DOHH2 (cell line): ENCODE results near the gene PAPSS2.

Source experiments
- H3F3A ChIP-seq: fragments of 200-600 bp; sonication (generic), shearing (Covaris generic); 2 replicates; pipeline ENCODE4 v1.6.0; 2016; ENCODE audit warnings: antibody characterized with exemption, mild to moderate bottlenecking; ENCODE audit not compliant: control insufficient read depth, insufficient read depth
- H3K27ac ChIP-seq: fragments of 200-600 bp; sonication (generic); 2 replicates; pipeline ENCODE4 v1.5.1; 2014; ENCODE audit warnings: low read depth, mild to moderate bottlenecking, low read length, moderate library complexity
- H3K27me3 ChIP-seq: fragments of 200-600 bp; sonication (generic); 2 replicates; pipeline ENCODE4 v1.6.1; 2014; ENCODE audit warnings: mild to moderate bottlenecking, low read length, mixed read lengths; ENCODE audit not compliant: control insufficient read depth
- H3K36me3 ChIP-seq: fragments of 200-600 bp; sonication (generic); 2 replicates; pipeline ENCODE4 v1.6.1; 2014; ENCODE audit warnings: mild to moderate bottlenecking, low read length, moderate library complexity, mixed read lengths; ENCODE audit not compliant: control insufficient read depth
- H3K4me1 ChIP-seq: fragments of 200-600 bp; sonication (generic); 2 replicates; pipeline ENCODE4 v1.6.1; 2014; ENCODE audit warnings: mild to moderate bottlenecking, low read length, mixed read lengths; ENCODE audit not compliant: control insufficient read depth
- H3K4me2 ChIP-seq: fragments of 200-600 bp; sonication (generic); 2 replicates; pipeline ENCODE4 v1.6.0; 2014; ENCODE audit warnings: mild to moderate bottlenecking, low read length, moderate library complexity
- H3K4me3 ChIP-seq: fragments of 200-600 bp; sonication (generic); 2 replicates; pipeline ENCODE4 v1.5.1; 2014; ENCODE audit warnings: mild to moderate bottlenecking, low read length, mixed read lengths
- H3K79me2 ChIP-seq: fragments of 200-600 bp; sonication (generic); 2 replicates; pipeline ENCODE4 v1.6.1; 2014; ENCODE audit warnings: mild to moderate bottlenecking, low read length, mixed read lengths; ENCODE audit not compliant: control insufficient read depth
- H3K9me2 ChIP-seq: fragments of 200-600 bp; sonication (generic); replicated peaks from 2 replicates; pipeline ENCODE4 v1.6.1; 2014; ENCODE audit warnings: mild to moderate bottlenecking, low read length, mixed read lengths; ENCODE audit not compliant: control insufficient read depth
- H3K9me3 ChIP-seq: fragments of 200-600 bp; sonication (generic); 2 replicates; pipeline ENCODE4 v1.6.1; 2014; ENCODE audit warnings: antibody characterized with exemption, low read length, mixed read lengths; ENCODE audit not compliant: control insufficient read depth, insufficient read depth
- H4K20me1 ChIP-seq: fragments of 200-600 bp; sonication (generic); 2 replicates; pipeline ENCODE4 v1.6.0; 2014; ENCODE audit warnings: low read depth, mild to moderate bottlenecking, antibody characterized with exemption, low read length, moderate library complexity; ENCODE audit not compliant: control insufficient read depth, insufficient read depth
- EZH2phosphoT487 ChIP-seq: fragments of 200-600 bp; sonication (generic); IDR thresholded peaks from 2 replicates; pipeline ENCODE4 v1.6.1; 2017; ENCODE audit warnings: borderline replicate concordance, mild to moderate bottlenecking, antibody characterized with exemption, low read length, moderate library complexity, mixed read lengths
- TF ChIP-seq, protein P1 (sequence below): fragments of 200-600 bp; sonication (generic); IDR thresholded peaks from one replicate; pipeline ENCODE4 v1.5.1; 2014; ENCODE audit warnings: antibody characterized with exemption, mild to moderate bottlenecking, low read depth, low read length; ENCODE audit not compliant: poor library complexity, severe bottlenecking

The PAPSS2 gene

GRCh38 chr10:87670586-87670985, 10.9 kb downstream of the PAPSS2 start:
- H3K9me2 ChIP-seq, result no peaks in the 10 kb centered on the region
- no peaks in the 10 kb centered on the region for H3K79me2 ChIP-seq
- no peak overlapping the region for H3K4me3 ChIP-seq
- H3K36me3 ChIP-seq, result no peaks in the 10 kb centered on the region
- no peaks in the 10 kb centered on the region for H3K9me3 ChIP-seq
- H3K27ac ChIP-seq, result no peak overlapping the region
- H3F3A ChIP-seq, result no peaks in the 10 kb centered on the region
- H4K20me1 ChIP-seq, result no peaks in the 10 kb centered on the region
- no peak overlapping the region for H3K4me2 ChIP-seq
- H3K4me1 ChIP-seq, result no peaks in the 10 kb centered on the region
- H3K27me3 ChIP-seq, result no peaks in the 10 kb centered on the region
- no peak for TF ChIP-seq EZH2phosphoT487
- TF ChIP-seq, protein P1, sequence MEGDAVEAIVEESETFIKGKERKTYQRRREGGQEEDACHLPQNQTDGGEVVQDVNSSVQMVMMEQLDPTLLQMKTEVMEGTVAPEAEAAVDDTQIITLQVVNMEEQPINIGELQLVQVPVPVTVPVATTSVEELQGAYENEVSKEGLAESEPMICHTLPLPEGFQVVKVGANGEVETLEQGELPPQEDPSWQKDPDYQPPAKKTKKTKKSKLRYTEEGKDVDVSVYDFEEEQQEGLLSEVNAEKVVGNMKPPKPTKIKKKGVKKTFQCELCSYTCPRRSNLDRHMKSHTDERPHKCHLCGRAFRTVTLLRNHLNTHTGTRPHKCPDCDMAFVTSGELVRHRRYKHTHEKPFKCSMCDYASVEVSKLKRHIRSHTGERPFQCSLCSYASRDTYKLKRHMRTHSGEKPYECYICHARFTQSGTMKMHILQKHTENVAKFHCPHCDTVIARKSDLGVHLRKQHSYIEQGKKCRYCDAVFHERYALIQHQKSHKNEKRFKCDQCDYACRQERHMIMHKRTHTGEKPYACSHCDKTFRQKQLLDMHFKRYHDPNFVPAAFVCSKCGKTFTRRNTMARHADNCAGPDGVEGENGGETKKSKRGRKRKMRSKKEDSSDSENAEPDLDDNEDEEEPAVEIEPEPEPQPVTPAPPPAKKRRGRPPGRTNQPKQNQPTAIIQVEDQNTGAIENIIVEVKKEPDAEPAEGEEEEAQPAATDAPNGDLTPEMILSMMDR, result no peak

DNA sequence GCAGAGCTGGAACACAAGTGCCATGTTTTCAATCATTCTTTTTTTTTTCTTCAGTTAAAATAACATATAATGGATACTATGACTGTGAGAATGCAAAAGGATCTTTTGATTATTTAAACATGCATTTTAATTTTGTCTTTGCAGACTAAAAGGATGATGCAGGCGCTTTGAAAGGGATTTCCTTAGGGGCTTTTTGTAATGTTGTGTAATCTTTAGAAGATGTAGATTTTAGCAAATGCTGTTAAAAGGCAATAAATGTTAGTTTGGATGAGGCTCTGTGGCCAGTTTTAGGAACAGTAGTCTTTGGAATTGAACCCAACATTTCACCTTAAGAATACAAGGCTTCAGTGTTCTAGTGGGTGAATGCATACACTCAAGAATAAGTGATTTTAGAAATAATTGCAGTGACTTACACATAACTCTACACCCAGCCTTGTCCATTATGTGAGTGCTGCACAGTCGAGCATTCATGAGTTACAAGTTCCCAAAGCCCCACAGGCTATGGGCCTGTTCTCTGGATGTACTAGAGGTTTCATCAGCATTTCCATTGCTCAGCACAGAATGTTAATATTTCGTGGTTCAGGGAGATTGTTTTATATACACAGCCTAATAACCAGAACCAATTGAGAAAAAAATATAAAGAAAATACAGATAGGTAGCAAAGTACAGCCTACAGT, 11.6 kb downstream of the PAPSS2 start:
- H3K36me3 ChIP-seq, result no peaks in the 10 kb centered on the region
- no peak overlapping the region for H3K27ac ChIP-seq
- H3F3A ChIP-seq, result no peaks in the 10 kb centered on the region
- H3K79me2 ChIP-seq, result no peaks in the 10 kb centered on the region
- no peaks in the 10 kb centered on the region for H3K4me1 ChIP-seq
- H3K9me3 ChIP-seq, result no peaks in the 10 kb centered on the region
- TF ChIP-seq, protein P1, result no peak
- no peak for TF ChIP-seq EZH2phosphoT487
- H3K4me2 ChIP-seq, result no peak overlapping the region
- H3K27me3 ChIP-seq, result no peaks in the 10 kb centered on the region
- H4K20me1 ChIP-seq, result no peaks in the 10 kb centered on the region
- no peak overlapping the region for H3K4me3 ChIP-seq
- no peaks in the 10 kb centered on the region for H3K9me2 ChIP-seq

- no peaks in the 10 kb centered on the region; the same call in 1 of the 2 replicates for H3K27me3 ChIP-seq
- H3F3A ChIP-seq, result no peaks in the 10 kb centered on the region
- H3K4me2 ChIP-seq, result no peak overlapping the region
- no peak overlapping the region for H3K4me3 ChIP-seq
- H4K20me1 ChIP-seq, result no peaks in the 10 kb centered on the region
- no peaks in the 10 kb centered on the region for H3K79me2 ChIP-seq
- no peak overlapping the region for H3K27ac ChIP-seq
- H3K4me1 ChIP-seq, result no peaks in the 10 kb centered on the region
- no peaks in the 10 kb centered on the region for H3K9me2 ChIP-seq
- no peaks in the 10 kb centered on the region for H3K36me3 ChIP-seq
- TF ChIP-seq, protein P1, result no peak
- TF ChIP-seq EZH2phosphoT487, result no peak
- no peaks in the 10 kb centered on the region for H3K9me3 ChIP-seq
Measured at GRCh38 chr10:87672551-87672950, 12.9 kb downstream of the PAPSS2 start.
